Endothelial cell of umbilical vein (primary cell): Measurements from ENCODE around the gene CHD6.

Experiments
- EZH2 ChIP-seq: IDR thresholded peaks from 2 replicates; pipeline ENCODE4 v1.6.1; 2012; ENCODE audit warnings: borderline replicate concordance, low read depth, mild to moderate bottlenecking, moderate library complexity, low read length, inconsistent platforms; ENCODE audit not compliant: severe bottlenecking
- FOS ChIP-seq: IDR thresholded peaks from 2 replicates; pipeline ENCODE4 v1.6.1; 2011; ENCODE audit warnings: mild to moderate bottlenecking, low read length, moderate library complexity, borderline replicate concordance; ENCODE audit not compliant: insufficient read depth
- GATA2 ChIP-seq: IDR thresholded peaks from 2 replicates; pipeline ENCODE4 v1.7.0; 2011; ENCODE audit warnings: low read depth, mild to moderate bottlenecking, moderate library complexity, mixed read lengths, low read length; ENCODE audit not compliant: insufficient read length, insufficient read depth
- JUN ChIP-seq: IDR thresholded peaks from 2 replicates; pipeline ENCODE4 v1.6.1; 2011; ENCODE audit warnings: borderline replicate concordance, low read depth; ENCODE audit not compliant: insufficient read length, insufficient read depth
- MYC ChIP-seq: IDR thresholded peaks from one replicate; pipeline ENCODE4 v1.6.1; 2011; ENCODE audit warnings: mild to moderate bottlenecking, low read depth, low read length
- POLR2A ChIP-seq: IDR thresholded peaks from 2 replicates; pipeline ENCODE4 v1.6.1; 2012; ENCODE audit warnings: low read depth, mild to moderate bottlenecking, control low read depth, low read length
- POLR2AphosphoS5 ChIP-seq: IDR thresholded peaks from 2 replicates; pipeline ENCODE4 v1.6.1; 2012; ENCODE audit warnings: low read depth, mild to moderate bottlenecking, control low read depth, low read length, moderate library complexity; ENCODE audit not compliant: insufficient read depth
- TF ChIP-seq, protein P1 (sequence below), 2 donors: IDR thresholded peaks; 1 replicate in 1 of 2; 2 replicates in 1 of 2; pipeline ENCODE4 v1.5.1; 2011; ENCODE audit warnings: low read length in 2 of 2, mild to moderate bottlenecking in 2 of 2, moderate library complexity in 2 of 2, control low read depth in 1 of 2, inconsistent platforms in 1 of 2, low read depth in 1 of 2; ENCODE audit not compliant: insufficient read depth in 1 of 2; ENCODE audit errors: extremely low read depth in 1 of 2
- TF ChIP-seq, protein P2 (sequence below): IDR thresholded peaks from 2 replicates; pipeline ENCODE4 v1.6.1; 2011; ENCODE audit not compliant: insufficient read depth, insufficient read length

GRCh38 chr20:41547221-41547620 lies 71.0 kb downstream of the CHD6 start:
- TF ChIP-seq, protein P1, sequence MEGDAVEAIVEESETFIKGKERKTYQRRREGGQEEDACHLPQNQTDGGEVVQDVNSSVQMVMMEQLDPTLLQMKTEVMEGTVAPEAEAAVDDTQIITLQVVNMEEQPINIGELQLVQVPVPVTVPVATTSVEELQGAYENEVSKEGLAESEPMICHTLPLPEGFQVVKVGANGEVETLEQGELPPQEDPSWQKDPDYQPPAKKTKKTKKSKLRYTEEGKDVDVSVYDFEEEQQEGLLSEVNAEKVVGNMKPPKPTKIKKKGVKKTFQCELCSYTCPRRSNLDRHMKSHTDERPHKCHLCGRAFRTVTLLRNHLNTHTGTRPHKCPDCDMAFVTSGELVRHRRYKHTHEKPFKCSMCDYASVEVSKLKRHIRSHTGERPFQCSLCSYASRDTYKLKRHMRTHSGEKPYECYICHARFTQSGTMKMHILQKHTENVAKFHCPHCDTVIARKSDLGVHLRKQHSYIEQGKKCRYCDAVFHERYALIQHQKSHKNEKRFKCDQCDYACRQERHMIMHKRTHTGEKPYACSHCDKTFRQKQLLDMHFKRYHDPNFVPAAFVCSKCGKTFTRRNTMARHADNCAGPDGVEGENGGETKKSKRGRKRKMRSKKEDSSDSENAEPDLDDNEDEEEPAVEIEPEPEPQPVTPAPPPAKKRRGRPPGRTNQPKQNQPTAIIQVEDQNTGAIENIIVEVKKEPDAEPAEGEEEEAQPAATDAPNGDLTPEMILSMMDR (IDR thresholded peaks at IDR 0.05; ENCODE audit: extremely low read depth in 1 of 2, insufficient read depth in 1 of 2, low read depth in 1 of 2, low read length in 2 of 2) = no peak
- no peak for TF ChIP-seq POLR2AphosphoS5
- no peak for TF ChIP-seq POLR2A
- no peak for TF ChIP-seq MYC
- no peak for TF ChIP-seq EZH2
- no peak for TF ChIP-seq FOS
- TF ChIP-seq, protein P2, sequence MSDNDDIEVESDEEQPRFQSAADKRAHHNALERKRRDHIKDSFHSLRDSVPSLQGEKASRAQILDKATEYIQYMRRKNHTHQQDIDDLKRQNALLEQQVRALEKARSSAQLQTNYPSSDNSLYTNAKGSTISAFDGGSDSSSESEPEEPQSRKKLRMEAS = no peak
- no peak for TF ChIP-seq JUN
- TF ChIP-seq GATA2 = no peak
